ENCODE data around the gene LIPG.

The LIPG gene

DNA sequence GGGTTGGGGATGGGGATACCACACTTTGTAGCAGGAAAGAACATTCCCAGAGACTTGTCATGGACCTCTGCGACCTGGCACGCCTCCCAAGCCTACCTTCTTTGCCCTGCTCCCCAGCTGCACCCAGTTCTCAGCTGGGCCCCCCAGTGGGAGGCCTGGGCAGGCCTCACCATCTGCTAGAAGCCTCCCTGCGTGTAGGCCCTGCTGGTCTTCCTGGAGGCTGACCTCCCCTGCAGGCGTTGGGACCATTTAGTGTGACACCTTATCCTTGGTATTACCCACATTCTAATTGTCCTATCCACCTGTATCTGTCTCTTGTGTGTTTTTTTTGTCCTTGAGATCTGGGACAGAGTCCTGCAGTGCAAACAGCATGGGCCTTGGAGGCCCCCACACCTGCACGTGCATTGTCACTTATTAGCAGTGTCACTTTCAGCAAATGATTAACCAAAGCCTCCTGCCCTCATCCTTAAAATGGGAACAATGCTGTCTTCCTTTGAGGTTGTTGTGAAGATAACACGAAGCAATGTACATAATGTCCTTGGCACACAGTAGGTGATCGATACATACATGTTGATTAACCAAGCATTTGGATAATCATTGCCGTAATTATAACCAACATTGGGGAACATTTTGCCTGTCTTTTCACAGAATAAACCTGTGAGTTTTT lies 77.2 kb downstream of the LIPG start:
- DNase-seq (ENCODE audit: low spot score) = no peak

DNA sequence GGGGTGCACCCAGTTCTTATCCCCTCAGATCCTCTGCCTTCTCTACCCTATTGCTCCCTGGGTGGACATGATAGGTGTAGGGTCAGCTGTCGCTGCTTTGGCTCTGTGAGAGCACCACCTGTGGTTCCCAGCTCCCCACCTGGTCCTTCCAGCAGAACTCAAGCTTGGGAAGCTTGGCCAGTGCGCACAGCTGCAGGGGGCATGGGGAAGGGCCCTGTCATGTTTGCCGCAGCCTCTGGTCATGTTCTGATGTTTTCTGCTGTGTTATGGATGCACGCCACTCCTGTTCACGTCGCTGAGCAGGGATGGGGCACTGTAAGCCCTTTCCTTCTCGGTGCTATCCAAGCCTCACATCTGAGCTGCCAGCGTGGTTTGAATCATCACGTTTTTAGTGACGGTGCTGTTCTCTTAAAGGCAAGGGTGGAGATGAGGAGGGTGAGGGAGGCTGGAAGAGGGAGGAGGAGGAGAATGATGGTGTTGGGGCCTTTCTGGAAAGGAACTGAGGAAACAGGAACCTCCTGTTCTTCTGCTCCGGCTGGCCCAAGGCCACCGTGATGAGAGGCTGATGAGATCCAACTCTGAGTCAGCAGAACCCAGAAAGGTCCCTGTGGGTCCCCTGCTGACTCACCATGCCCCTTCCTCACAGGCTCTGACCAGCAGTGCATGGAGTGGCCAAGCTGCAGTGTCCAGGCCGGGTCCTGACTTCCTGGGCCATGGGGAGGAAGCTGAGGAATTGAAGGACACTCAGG lies 78.0 kb downstream of the LIPG start:
- no peak for DNase-seq (ENCODE audit: low spot score)

DNA sequence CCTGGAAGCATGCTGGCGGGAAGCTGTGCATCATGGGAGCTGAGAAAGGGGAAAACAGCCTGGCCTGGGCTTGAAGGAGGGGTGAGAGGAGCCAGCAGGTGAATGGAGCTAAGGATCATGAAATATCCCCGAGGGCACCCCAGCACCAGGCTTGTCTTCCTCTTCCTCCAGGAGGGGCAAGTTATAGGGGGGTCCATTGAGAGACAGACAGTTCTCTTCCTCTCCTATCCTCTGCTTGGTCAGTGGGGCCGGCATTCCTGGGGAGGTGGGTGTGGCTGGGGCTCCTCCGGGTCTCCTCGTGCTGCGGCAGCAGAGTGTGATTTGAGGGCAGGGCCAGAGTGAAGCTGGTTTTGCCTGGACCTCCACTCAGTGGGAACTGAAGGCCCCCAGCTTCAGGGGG lies 78.9 kb downstream of the LIPG start:
- no peak for DNase-seq (ENCODE audit: low spot score)

DNA sequence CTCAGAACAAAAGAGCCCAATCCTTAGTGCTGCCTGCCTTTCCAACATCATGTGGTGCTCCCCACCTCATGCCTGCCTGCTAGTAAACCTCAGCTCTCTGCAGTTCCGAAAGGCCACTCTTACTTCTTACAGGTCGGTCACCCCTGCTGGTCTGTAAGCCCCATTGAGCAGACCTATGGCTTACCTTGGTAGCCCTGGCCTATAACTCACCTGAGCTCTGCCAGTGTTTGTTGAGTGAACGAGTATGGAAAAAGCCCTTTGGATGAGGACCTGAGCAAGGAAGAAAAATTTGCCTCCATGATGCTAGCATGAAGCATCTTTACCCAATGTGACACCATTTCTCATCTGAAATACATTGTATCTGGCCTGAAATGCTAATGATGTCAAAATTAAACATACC lies 83.3 kb downstream of the LIPG start:
- no peak for DNase-seq (ENCODE audit: low spot score)

DNA sequence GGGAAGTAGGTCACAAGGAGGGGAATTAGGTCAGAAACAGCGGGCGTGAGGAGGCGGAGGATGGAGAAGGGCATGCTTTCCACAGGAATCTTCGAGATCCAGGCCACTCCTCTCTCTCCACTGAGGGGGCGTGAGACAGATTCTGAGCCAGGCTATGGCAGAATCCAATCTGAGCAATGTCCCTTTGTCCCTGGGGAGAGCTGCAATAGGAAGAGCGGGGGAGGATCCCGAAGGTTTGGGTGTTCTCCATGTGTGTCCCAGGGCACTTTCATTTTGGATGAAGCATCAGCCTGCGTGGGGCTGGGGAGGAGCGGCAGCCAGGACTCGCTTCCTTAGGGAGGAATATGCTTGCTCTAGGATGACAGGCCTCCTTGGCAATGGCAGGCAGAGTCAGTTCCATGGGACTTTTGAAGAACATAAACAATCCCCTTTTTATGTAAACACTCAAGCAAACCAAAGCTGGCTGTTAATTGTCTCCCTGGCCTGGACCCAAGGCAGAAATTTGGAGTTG lies 84.0 kb downstream of the LIPG start:
- DNase-seq (ENCODE audit: low spot score) = no peak

DNA sequence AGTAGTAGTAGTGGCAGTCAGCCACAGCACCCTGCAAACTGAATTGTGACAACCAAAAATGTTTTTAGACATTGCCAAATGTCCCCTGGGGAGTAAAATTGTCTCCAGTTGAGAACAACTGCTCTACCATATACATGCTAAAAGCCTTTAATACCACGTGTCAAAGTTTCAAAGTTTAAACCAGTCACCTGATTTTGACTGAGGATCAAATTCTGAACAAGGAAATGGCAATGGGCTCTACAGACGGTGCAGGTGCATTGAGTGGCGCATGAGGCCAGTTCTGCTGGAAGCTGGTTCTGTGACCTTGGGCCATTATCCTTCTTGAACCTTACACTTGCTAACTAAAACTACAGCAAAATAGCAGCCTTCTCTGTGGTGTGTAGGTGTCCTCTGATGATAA lies 85.0 kb downstream of the LIPG start:
- no peak for DNase-seq (ENCODE audit: low spot score)

DNA sequence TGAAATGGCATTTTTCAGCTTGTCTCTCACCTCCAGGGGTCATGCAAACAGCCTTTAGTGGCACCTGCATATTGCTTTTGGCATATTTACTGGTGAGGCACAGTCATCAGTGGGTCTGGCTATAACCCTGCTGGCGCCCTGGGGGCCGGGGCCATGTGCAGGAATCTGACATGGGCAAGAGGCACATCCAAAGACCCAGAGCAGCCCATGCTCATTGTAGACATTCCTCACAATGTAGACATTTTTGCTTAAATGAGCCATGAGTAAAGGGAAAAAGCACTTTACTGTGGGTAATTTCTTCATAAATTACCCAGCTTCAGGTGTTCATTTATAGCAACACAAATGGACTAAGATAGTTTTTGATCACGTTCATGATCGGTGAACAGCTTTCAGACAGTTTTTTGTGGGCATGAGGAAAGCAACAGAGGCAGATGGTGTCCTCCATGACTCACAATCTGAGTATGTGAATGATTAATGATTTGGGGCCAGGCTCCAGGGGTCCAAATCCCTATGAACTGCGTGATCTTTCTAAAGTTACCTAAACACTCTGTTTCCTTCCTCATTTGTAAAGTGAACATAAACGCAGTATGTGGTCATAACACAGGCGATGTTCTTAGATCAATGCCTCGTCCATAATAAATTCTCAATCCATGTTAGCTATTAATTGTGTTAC lies 85.8 kb downstream of the LIPG start:
- DNase-seq (ENCODE audit: low spot score) = no peak

DNA sequence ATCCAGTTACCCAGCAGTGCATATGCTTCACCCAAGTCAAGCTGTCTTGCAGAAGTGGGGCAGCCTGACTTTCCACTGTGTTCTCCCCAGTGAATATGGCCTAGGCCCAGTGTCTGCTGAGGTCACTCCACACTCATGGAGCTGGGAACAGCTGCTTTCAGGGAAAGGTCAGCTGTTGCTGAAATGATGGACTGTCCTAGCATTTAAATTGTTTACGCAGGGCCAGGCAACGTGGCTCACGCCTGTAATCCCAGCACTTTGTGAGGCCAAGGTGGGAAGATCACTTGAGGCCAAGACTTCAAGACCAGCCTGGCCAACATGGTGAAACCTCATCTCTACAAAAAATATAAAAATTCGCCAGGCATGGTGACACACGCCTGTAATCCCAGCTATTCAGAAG lies 86.5 kb downstream of the LIPG start:
- DNase-seq (ENCODE audit: low spot score) = no peak
